Parathyroid adenoma (tissue), 2 donors: ENCODE data around the gene CSRNP3.

ENCODE experiments used
- H2AFZ ChIP-seq: fragments of 300-600 bp; sonication (generic); one replicate; pipeline ENCODE4 v1.7.0; 2017; ENCODE audit warnings: antibody characterized with exemption, mild to moderate bottlenecking
- H3K27ac ChIP-seq: fragments of 300-600 bp; sonication (generic); one replicate; pipeline ENCODE4 v1.7.0; 2017
- H3K27me3 ChIP-seq: fragments of 300-600 bp; sonication (generic); one replicate; pipeline ENCODE4 v1.7.0; 2017; ENCODE audit warnings: low read length; ENCODE audit not compliant: control insufficient read depth, insufficient read depth
- H3K36me3 ChIP-seq: fragments of 300-600 bp; sonication (generic); one replicate; pipeline ENCODE4 v1.7.0; 2017; ENCODE audit warnings: low read length; ENCODE audit not compliant: control insufficient read depth, insufficient read depth
- H3K4me1 ChIP-seq: fragments of 300-600 bp; sonication (generic); one replicate; pipeline ENCODE4 v1.7.0; 2017; ENCODE audit warnings: control low read depth
- H3K4me2 ChIP-seq: fragments of 300-600 bp; sonication (generic); one replicate; pipeline ENCODE4 v1.7.0; 2017; ENCODE audit warnings: low read length
- H3K4me3 ChIP-seq: fragments of 300-600 bp; sonication (generic); one replicate; pipeline ENCODE4 v1.7.0; 2017; ENCODE audit warnings: low read depth, low read length
- H3K79me2 ChIP-seq: fragments of 300-600 bp; sonication (generic); one replicate; pipeline ENCODE4 v1.7.0; 2017; ENCODE audit warnings: control low read depth
- H3K9ac ChIP-seq: fragments of 300-600 bp; sonication (generic); one replicate; pipeline ENCODE4 v1.7.0; 2017; ENCODE audit warnings: mild to moderate bottlenecking
- H3K9me3 ChIP-seq: fragments of 300-600 bp; sonication (generic); one replicate; pipeline ENCODE4 v1.7.0; 2017; ENCODE audit warnings: low read length; ENCODE audit not compliant: control insufficient read depth
- TF ChIP-seq, protein P1 (sequence below): fragments of 300-600 bp; sonication (generic); IDR thresholded peaks from one replicate; pipeline ENCODE4 v1.7.0; 2017; ENCODE audit warnings: antibody characterized with exemption, mild to moderate bottlenecking
- donor health status: primary hyperparathyroidism.

CSRNP3 gene

DNA sequence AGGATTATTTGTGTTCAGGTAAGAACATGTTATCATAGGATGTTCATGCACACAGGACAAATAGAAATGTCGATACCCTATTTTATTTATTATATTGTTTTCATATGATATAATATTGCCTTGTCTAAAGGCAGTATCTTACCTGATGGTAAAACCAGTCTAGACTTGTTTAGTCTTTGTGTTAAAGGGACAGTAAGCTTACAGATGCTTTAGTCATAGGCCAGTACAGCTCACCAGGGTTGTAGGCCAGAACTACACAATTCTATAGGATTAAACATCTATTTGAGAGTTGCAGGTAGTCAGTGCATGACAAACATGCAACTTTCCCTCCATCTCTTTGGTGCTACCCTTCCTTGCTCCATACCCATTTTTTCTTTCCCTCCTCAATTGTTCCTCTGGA, 166.0 kb downstream of the CSRNP3 start:
- no peaks in the 10 kb centered on the region for H3K9me3 ChIP-seq
- peaks cover 3% of the 10 kb centered on the region for H3K4me1 ChIP-seq
- no peak overlapping the region for H2AFZ ChIP-seq
- H3K9ac ChIP-seq, result no peak overlapping the region
- TF ChIP-seq, protein P1, sequence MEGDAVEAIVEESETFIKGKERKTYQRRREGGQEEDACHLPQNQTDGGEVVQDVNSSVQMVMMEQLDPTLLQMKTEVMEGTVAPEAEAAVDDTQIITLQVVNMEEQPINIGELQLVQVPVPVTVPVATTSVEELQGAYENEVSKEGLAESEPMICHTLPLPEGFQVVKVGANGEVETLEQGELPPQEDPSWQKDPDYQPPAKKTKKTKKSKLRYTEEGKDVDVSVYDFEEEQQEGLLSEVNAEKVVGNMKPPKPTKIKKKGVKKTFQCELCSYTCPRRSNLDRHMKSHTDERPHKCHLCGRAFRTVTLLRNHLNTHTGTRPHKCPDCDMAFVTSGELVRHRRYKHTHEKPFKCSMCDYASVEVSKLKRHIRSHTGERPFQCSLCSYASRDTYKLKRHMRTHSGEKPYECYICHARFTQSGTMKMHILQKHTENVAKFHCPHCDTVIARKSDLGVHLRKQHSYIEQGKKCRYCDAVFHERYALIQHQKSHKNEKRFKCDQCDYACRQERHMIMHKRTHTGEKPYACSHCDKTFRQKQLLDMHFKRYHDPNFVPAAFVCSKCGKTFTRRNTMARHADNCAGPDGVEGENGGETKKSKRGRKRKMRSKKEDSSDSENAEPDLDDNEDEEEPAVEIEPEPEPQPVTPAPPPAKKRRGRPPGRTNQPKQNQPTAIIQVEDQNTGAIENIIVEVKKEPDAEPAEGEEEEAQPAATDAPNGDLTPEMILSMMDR, result no peak
- no peaks in the 10 kb centered on the region for H3K27me3 ChIP-seq
- no peak overlapping the region for H3K4me2 ChIP-seq
- no peaks in the 10 kb centered on the region for H3K36me3 ChIP-seq
- no peaks in the 10 kb centered on the region for H3K79me2 ChIP-seq
- no peak overlapping the region for H3K4me3 ChIP-seq
- no peak overlapping the region for H3K27ac ChIP-seq

DNA sequence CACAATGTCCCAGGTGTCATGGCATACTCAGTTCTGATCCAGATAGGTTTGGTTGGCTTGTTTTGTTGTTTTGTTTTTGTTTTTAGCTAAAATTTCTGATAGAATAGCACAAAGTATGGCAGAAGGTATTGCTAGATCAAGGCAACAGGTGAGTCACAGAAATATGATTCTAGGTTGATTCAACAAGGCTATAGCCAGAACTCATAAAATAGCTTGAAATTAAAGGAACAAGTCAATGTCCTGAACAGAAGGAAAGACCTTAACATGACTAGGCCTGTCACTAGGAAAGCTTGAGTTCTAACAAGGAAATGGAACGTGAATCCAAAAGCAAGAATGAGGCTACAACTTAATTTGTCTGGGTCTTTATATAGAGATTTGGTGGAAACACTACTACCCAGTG, 167.5 kb downstream of the CSRNP3 start:
- peaks cover 3% of the 10 kb centered on the region for H3K4me1 ChIP-seq
- H2AFZ ChIP-seq, result no peak overlapping the region
- no peak overlapping the region for H3K27ac ChIP-seq
- no peaks in the 10 kb centered on the region for H3K9me3 ChIP-seq
- no peak overlapping the region for H3K9ac ChIP-seq
- no peaks in the 10 kb centered on the region for H3K27me3 ChIP-seq
- H3K36me3 ChIP-seq, result no peaks in the 10 kb centered on the region
- no peak overlapping the region for H3K4me2 ChIP-seq
- no peaks in the 10 kb centered on the region for H3K79me2 ChIP-seq
- TF ChIP-seq, protein P1, result no peak
- no peak overlapping the region for H3K4me3 ChIP-seq

DNA sequence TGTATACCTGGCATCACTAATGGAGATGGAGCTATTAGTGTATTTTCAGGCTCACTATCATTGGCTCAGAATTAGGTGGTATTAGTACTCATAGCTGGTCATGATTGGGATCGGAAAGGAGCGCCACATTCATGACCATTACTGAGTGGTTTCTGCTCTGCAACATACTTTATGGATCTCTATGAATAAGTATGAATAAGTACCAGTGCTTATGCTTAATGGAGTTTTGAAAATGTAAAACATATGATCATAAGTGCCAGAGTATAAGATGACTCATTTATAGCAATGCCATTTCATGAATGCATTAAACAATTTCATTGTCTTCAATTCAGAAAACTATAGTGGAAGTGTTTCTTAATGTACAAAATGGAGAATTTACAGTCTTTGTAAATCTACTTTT, 167.9 kb downstream of the CSRNP3 start:
- no peaks in the 10 kb centered on the region for H3K9me3 ChIP-seq
- no peak overlapping the region for H2AFZ ChIP-seq
- H3K27me3 ChIP-seq, result no peaks in the 10 kb centered on the region
- H3K4me3 ChIP-seq, result no peak overlapping the region
- H3K9ac ChIP-seq, result no peak overlapping the region
- H3K79me2 ChIP-seq, result no peaks in the 10 kb centered on the region
- H3K36me3 ChIP-seq, result no peaks in the 10 kb centered on the region
- H3K4me1 ChIP-seq, result peaks cover 3% of the 10 kb centered on the region
- H3K27ac ChIP-seq, result no peak overlapping the region
- TF ChIP-seq, protein P1, result no peak
- H3K4me2 ChIP-seq, result no peak overlapping the region

DNA sequence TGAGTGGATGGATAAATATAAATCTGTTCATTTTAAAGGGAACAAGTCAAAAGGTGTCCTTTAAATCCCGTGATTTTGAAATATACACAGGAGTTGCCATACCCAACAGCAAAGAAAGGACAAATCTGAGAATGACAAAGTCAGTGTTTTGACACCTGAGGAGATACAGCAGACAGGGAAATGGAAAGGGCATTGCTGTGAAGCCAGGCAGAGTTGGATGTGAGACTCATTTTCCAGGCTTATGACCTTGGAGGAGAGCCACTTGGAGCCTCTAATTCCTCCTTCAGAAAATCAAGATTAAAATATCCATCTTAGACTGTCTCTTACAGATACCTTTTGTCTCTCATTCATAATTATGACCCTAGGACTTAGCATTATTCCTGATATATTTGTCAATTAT, 170.0 kb downstream of the CSRNP3 start:
- TF ChIP-seq, protein P1, result no peak
- no peaks in the 10 kb centered on the region for H3K36me3 ChIP-seq
- H3K4me1 ChIP-seq, result peaks cover 3% of the 10 kb centered on the region
- no peak overlapping the region for H3K4me3 ChIP-seq
- no peak overlapping the region for H2AFZ ChIP-seq
- H3K4me2 ChIP-seq, result no peak overlapping the region
- H3K9ac ChIP-seq, result no peak overlapping the region
- no peaks in the 10 kb centered on the region for H3K79me2 ChIP-seq
- H3K27ac ChIP-seq, result no peak overlapping the region
- no peaks in the 10 kb centered on the region for H3K9me3 ChIP-seq
- no peaks in the 10 kb centered on the region for H3K27me3 ChIP-seq

DNA sequence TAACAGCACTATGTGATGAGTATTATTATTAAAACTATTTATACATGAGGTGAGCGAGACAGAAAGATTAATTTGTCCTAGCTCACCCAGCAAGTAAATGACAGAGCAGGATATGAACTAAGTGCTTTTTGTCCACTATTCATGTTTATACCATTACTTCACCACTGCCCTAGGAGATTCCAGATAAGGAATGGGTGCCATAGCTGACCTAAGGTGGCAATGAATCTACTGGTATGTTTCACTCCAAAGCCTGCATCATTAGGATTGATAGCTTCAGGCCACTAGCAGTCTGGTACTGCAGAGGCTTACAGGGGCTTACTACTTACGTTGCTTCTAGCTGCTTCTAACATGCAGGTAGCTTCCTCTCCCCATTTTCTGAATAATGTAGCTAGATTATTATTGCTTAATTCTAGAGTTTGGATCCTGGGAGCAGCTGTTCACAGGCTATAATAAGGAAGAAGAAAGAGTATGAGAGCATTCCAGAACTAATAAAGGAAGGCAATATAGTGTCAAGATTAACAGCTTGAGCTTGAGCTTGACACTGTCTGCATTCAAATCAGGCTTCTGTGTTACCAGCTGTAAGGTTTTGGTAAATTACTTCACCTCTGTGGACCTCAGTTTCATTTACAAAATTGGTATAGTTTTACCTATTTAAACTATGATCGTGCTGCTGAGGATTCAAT, 170.9 kb downstream of the CSRNP3 start:
- no peak overlapping the region for H3K4me3 ChIP-seq
- H3K36me3 ChIP-seq, result no peaks in the 10 kb centered on the region
- H3K9me3 ChIP-seq, result no peaks in the 10 kb centered on the region
- H3K79me2 ChIP-seq, result no peaks in the 10 kb centered on the region
- TF ChIP-seq, protein P1, result no peak
- no peak overlapping the region for H3K27ac ChIP-seq
- H3K27me3 ChIP-seq, result no peaks in the 10 kb centered on the region
- H3K4me1 ChIP-seq, result no peaks in the 10 kb centered on the region
- H2AFZ ChIP-seq, result no peak overlapping the region
- H3K9ac ChIP-seq, result no peak overlapping the region
- no peak overlapping the region for H3K4me2 ChIP-seq
